IMR-90 (cell line): Measurements from ENCODE around the gene MACROD1. TPM values are rescaled to one million over a fixed set of nuclear protein-coding genes. Genes with fewer than 3 reads are reported as not detected.

Experiments used
- ATAC-seq: fragments of 200-7000 bp; cut with Tn5 transposase; 2 replicates; pipeline ENCODE4 v1.9.1; 2020; ENCODE audit warnings: low read depth, mild to moderate bottlenecking, moderate library complexity
- BruUV-seq: library from RNA; stranded (reverse); fragments of 400-500 nt; replicated peaks from 2 replicates; lab custom pipeline; 2021; lab: Mats Ljungman, UMichigan
- CTCF ChIA-PET: fragments of 300-600 bp; formaldehyde crosslinking; extraction: SDS; loops from one replicate; lab custom pipeline; 2021; ENCODE audit warnings: antibody characterized with exemption; lab: Yijun Ruan, JAX
- POLR2A ChIA-PET: fragments of 300-600 bp; sonication (Branson Sonifier 250); formaldehyde crosslinking; loops from one replicate; lab custom pipeline; 2022; ENCODE audit warnings: antibody characterized with exemption; ENCODE audit not compliant: unreplicated experiment; lab: Charles Lee
- DNase-seq: peaks from one replicate; pipeline ENCODE4 v3.0.0; 2013
- H2AFZ ChIP-seq: replicated peaks from 2 replicates; pipeline ENCODE3; 2013; ENCODE audit warnings: low read length, mild to moderate bottlenecking; ENCODE audit not compliant: poor library complexity
- H2AK5ac ChIP-seq: 2 replicates; pipeline ENCODE4 v1.6.1; 2013; ENCODE audit warnings: low read depth, low read length, inconsistent platforms
- H2AK9ac ChIP-seq: replicated peaks from 2 replicates; pipeline ENCODE3; 2013; ENCODE audit warnings: mild to moderate bottlenecking, low read depth, low read length, moderate library complexity; ENCODE audit not compliant: poor library complexity
- H2BK120ac ChIP-seq: 2 replicates; pipeline ENCODE4 v1.6.1; 2013; ENCODE audit warnings: low read depth, low read length, inconsistent platforms
- H2BK15ac ChIP-seq: 3 replicates; pipeline ENCODE4 v1.6.1; 2013; ENCODE audit warnings: low read depth, low read length, inconsistent platforms
- H2BK20ac ChIP-seq: 2 replicates; pipeline ENCODE4 v1.6.1; 2013; ENCODE audit warnings: low read depth, mild to moderate bottlenecking, inconsistent platforms, low read length, moderate library complexity
- H2BK5ac ChIP-seq: 2 replicates; pipeline ENCODE4 v1.6.1; 2013; ENCODE audit warnings: mild to moderate bottlenecking, low read depth, low read length, inconsistent platforms; ENCODE audit not compliant: poor library complexity, severe bottlenecking
- H3K14ac ChIP-seq: replicated peaks from 2 replicates; pipeline ENCODE4 v1.6.1; 2013; ENCODE audit warnings: low read depth, low read length, inconsistent platforms
- H3K18ac ChIP-seq: 2 replicates; pipeline ENCODE4 v1.6.1; 2013; ENCODE audit warnings: low read depth, low read length, control low read depth
- H3K23ac ChIP-seq: 2 replicates; pipeline ENCODE4 v1.6.1; 2013; ENCODE audit warnings: low read depth, low read length, inconsistent platforms
- H3K27ac ChIP-seq: 2 replicates; pipeline ENCODE4 v1.5.1; 2013; ENCODE audit warnings: mild to moderate bottlenecking, control low read depth, low read length; ENCODE audit not compliant: insufficient read depth
- H3K27me3 ChIP-seq: 2 replicates; pipeline ENCODE4 v1.6.1; 2013; ENCODE audit warnings: low read length; ENCODE audit not compliant: control insufficient read depth, insufficient read depth
- H3K36me3 ChIP-seq: 2 replicates; pipeline ENCODE4 v1.6.1; 2013; ENCODE audit warnings: low read length, mixed read lengths; ENCODE audit not compliant: control insufficient read depth, insufficient read depth
- H3K4ac ChIP-seq: 2 replicates; pipeline ENCODE4 v1.6.1; 2013; ENCODE audit warnings: low read depth, low read length, inconsistent platforms
- H3K4me1 ChIP-seq: 2 replicates; pipeline ENCODE4 v1.6.1; 2013; ENCODE audit warnings: low read length, mixed read lengths; ENCODE audit not compliant: control insufficient read depth, insufficient read depth
- H3K4me2 ChIP-seq: 2 replicates; pipeline ENCODE4 v1.6.1; 2013; ENCODE audit warnings: low read depth, mild to moderate bottlenecking, control low read depth, low read length, moderate library complexity
- H3K4me3 ChIP-seq: 2 replicates; pipeline ENCODE4 v1.5.1; 2013; ENCODE audit warnings: low read depth, mild to moderate bottlenecking, control low read depth, low read length, moderate library complexity; ENCODE audit not compliant: insufficient read depth
- H3K56ac ChIP-seq: 2 replicates; pipeline ENCODE4 v1.6.1; 2013; ENCODE audit warnings: low read length, inconsistent platforms; ENCODE audit not compliant: insufficient read depth; ENCODE audit errors: extremely low read depth
- H3K79me1 ChIP-seq, 2 experiments: 2 replicates each; pipeline ENCODE4 v1.6.1; 2013; ENCODE audit warnings: low read length in 2 of 2, inconsistent platforms in 1 of 2, low read depth in 1 of 2
- H3K9ac ChIP-seq: 2 replicates; pipeline ENCODE4 v1.6.1; 2013; ENCODE audit warnings: low read depth, low read length, control low read depth
- H3K9me1 ChIP-seq: 2 replicates; pipeline ENCODE4 v1.6.1; 2013; ENCODE audit warnings: low read length, inconsistent platforms; ENCODE audit not compliant: insufficient read depth
- H3K9me3 ChIP-seq: 2 replicates; pipeline ENCODE4 v1.6.1; 2013; ENCODE audit warnings: low read length; ENCODE audit not compliant: control insufficient read depth, insufficient read depth
- H4K20me1 ChIP-seq: 2 replicates; pipeline ENCODE4 v1.6.1; 2013; ENCODE audit warnings: low read length, inconsistent platforms; ENCODE audit not compliant: insufficient read depth
- H4K5ac ChIP-seq: 2 replicates; pipeline ENCODE4 v1.6.1; 2013; ENCODE audit warnings: mild to moderate bottlenecking, low read depth, low read length, control low read depth
- H4K8ac ChIP-seq, 2 experiments: 2 replicates each; pipeline ENCODE4 v1.6.1; 2013; ENCODE audit warnings: low read depth in 2 of 2, low read length in 2 of 2, control low read depth in 1 of 2, inconsistent platforms in 1 of 2
- H4K91ac ChIP-seq: 2 replicates; pipeline ENCODE4 v1.6.1; 2013; ENCODE audit warnings: low read depth, low read length, inconsistent platforms; ENCODE audit not compliant: insufficient read depth
- BHLHE40 ChIP-seq: fragments of 150-350 bp; IDR thresholded peaks from 2 replicates; pipeline ENCODE4 v1.6.1; 2016; ENCODE audit warnings: mild to moderate bottlenecking, low read depth, low read length
- CHD1 ChIP-seq: IDR thresholded peaks from 2 replicates; pipeline ENCODE4 v1.6.1; 2012; ENCODE audit warnings: low read depth, low read length, improper control_type of control experiment
- ELK1 ChIP-seq: fragments of 150-350 bp; IDR thresholded peaks from 2 replicates; pipeline ENCODE4 v1.6.1; 2016; ENCODE audit warnings: low read depth, mild to moderate bottlenecking, low read length, moderate library complexity, borderline replicate concordance
- FOS ChIP-seq: fragments of 150-350 bp; IDR thresholded peaks from 2 replicates; pipeline ENCODE4 v1.6.1; 2016; ENCODE audit warnings: low read depth, low read length
- MAFK ChIP-seq: IDR thresholded peaks from 2 replicates; pipeline ENCODE4 v1.6.1; 2012; ENCODE audit warnings: low read depth, low read length, improper control_type of control experiment
- MAZ ChIP-seq: IDR thresholded peaks from 2 replicates; pipeline ENCODE4 v1.6.1; 2012; ENCODE audit warnings: low read depth, mild to moderate bottlenecking, low read length, improper control_type of control experiment, moderate library complexity, borderline replicate concordance
- MXI1 ChIP-seq: IDR thresholded peaks from 2 replicates; pipeline ENCODE4 v1.6.1; 2012; ENCODE audit warnings: low read depth, mild to moderate bottlenecking, low read length, moderate library complexity, borderline replicate concordance
- NFE2L2 ChIP-seq: fragments of 150-350 bp; IDR thresholded peaks from 2 replicates; pipeline ENCODE4 v1.6.1; 2016; ENCODE audit warnings: low read depth, mild to moderate bottlenecking, low read length
- POLR2A ChIP-seq: IDR thresholded peaks from 2 replicates; pipeline ENCODE4 v1.6.1; 2012; ENCODE audit warnings: mild to moderate bottlenecking, low read depth, low read length
- RAD21 ChIP-seq: IDR thresholded peaks from 2 replicates; pipeline ENCODE4 v1.6.1; 2012; ENCODE audit warnings: low read length, improper control_type of control experiment
- RCOR1 ChIP-seq: IDR thresholded peaks from 2 replicates; pipeline ENCODE4 v1.6.1; 2012; ENCODE audit warnings: mild to moderate bottlenecking, low read length, improper control_type of control experiment; ENCODE audit not compliant: insufficient replicate concordance
- RFX5 ChIP-seq: IDR thresholded peaks from 2 replicates; pipeline ENCODE4 v1.8.0; 2012; ENCODE audit warnings: low read depth, mild to moderate bottlenecking, low read length, moderate library complexity
- SMC3 ChIP-seq: fragments of 150-350 bp; IDR thresholded peaks from 2 replicates; pipeline ENCODE4 v1.6.1; 2016; ENCODE audit warnings: low read depth, mild to moderate bottlenecking, antibody characterized with exemption, low read length, moderate library complexity
- USF2 ChIP-seq: fragments of 150-350 bp; IDR thresholded peaks from 2 replicates; pipeline ENCODE4 v1.6.1; 2017; ENCODE audit warnings: mild to moderate bottlenecking, antibody characterized with exemption, low read length, low read depth
- WGBS, 2 experiments: methylation state at CpG; one replicate each; pipeline versions ENCODE4 v1.1.5 to v1.1.7; 2013; ENCODE audit warnings: missing lambda C conversion rate in 2 of 2; ENCODE audit not compliant: insufficient read length in 1 of 2; ENCODE audit errors: extremely low coverage in 2 of 2; 5-methylcytosine and 5-hydroxymethylcytosine counted together
- dilution Hi-C: fragments of 300-500 bp; cut with HindIII; formaldehyde crosslinking; loops from one replicate; pipeline ENCODE4 v1.14.3; 2018; ENCODE audit warnings: low sequenced_read_pairs; ENCODE audit not compliant: unreplicated experiment
- in situ Hi-C: fragments of 300-500 bp; cut with MboI; formaldehyde crosslinking; loops from 3 replicates; pipeline ENCODE4 v1.14.3; 2019; ENCODE audit warnings: low sequenced_read_pairs, inconsistent platforms, mixed read lengths
- intact Hi-C: fragments of 100-400 bp; cut with micrococcal nuclease; formaldehyde crosslinking; loops from 2 replicates; pipeline ENCODE4 v1.10.0; 2022
- polyA plus RNA-seq, 3 experiments: library from polyadenylated mRNA; depleted of rRNA; stranded (reverse); fragments of >200 nt; gene quantifications; 2 replicates each; pipeline ENCODE4 v1.2.3, GENCODE V29; 2012; ENCODE audit warnings: low replicate concordance in 1 of 3
- total RNA-seq: library from RNA; depleted of rRNA; stranded (reverse); fragments of >200 nt; gene quantifications from 2 replicates; pipeline ENCODE4 v1.2.3, GENCODE V29; 2012
- TF ChIP-seq, protein P1 (sequence below): conservative IDR thresholded peaks from 2 replicates; pipeline ENCODE4 v1.5.1; 2012; ENCODE audit warnings: mild to moderate bottlenecking, low read depth, low read length, improper control_type of control experiment

Gene MACROD1
- total and polyA plus RNA-seq, 2 of the 4 experiments (the other 2 are of a cell fraction) = 2.5 to 9.3 TPM

DNA sequence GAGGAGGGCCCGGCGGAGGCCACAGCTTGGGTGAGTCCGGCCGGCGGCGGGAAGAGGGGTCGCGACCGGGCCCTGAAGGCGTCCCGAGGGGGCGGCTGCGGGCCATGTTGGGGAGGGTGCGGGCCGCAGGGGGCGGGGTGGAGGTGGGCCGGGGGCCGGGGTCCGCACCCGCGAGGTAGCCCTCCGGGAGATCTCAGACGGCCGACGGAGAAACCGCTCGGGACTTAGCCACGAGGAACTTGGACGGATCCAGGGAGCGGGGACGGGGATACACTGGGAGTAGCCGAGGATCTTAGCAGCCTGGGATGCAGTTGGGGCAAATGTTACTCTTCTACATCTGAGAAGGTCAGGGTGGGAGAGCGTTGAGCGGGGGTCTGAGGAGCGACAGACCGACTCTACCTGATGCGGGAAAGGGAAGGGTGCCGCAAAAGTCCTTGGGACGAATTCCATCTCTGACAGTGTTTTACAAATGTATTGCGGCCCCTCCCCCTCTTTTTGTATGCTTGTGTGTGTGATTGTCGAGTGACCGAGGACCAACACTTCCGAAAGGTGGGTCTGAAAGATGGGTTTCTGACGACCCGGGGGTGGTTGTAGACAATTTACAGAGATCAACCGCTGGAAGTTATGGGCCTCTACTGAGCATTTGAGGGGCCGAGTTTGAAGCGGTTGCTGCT lies 20.7 kb upstream of the MACROD1 start:
- dilution Hi-C loops (no loop called here), intact Hi-C loops (loop anchor here (2.0 kb wide), 1 partner anchor 54 kb away; the partner anchor contains the start of gene FKBP2), in situ Hi-C loops (no loop called here)
- Histone ChIP-seq H3K4me1 (0 out of 2 replicates have a peak, but pooled peaks cover 1% of the 10 kb centered on the region), H3K79me1 (peaks cover 7 to 56% of the 10 kb centered on the region in 2 experiments; a peak in 3 of 4 replicates), H2BK5ac (peak overlapping the region; percentile 2), H3K4ac (no peak overlapping the region; the same call in 1 of the 2 replicates), H2BK20ac (no peak overlapping the region), H3K14ac (no peak overlapping the region), H4K8ac (0 out of 4 replicates have a peak overlapping the region, but pooled peaks of 1 of the 2 experiments have one; percentile 4), H3K18ac (no peak overlapping the region), H2AK5ac (peak overlapping the region; percentile 79; the same call in 1 of the 2 replicates), H2AK9ac (peak overlapping the region; percentile 90), H3K27me3 (no peaks in the 10 kb centered on the region), H3K23ac (no peak overlapping the region), H4K91ac (no peak overlapping the region), H4K20me1 (peaks cover 38% of the 10 kb centered on the region), H3K9ac (no peak overlapping the region), H3K56ac (no peak overlapping the region), H3K9me3 (no peaks in the 10 kb centered on the region), H3K4me2 (no peak overlapping the region), H3K9me1 (peaks cover 12% of the 10 kb centered on the region; the same call in 1 of the 2 replicates), H2AFZ (peak overlapping the region; percentile 74), H3K27ac (peak overlapping the region; percentile 8; the same call in 1 of the 2 replicates), H3K36me3 (peaks cover 4% of the 10 kb centered on the region; the same call in 1 of the 2 replicates), H2BK15ac (no peak overlapping the region), H2BK120ac (no peak overlapping the region), H4K5ac (no peak overlapping the region), H3K4me3 (no peak overlapping the region)
- DNase-seq (peak; percentile 2), ATAC-seq (no peak)
- BruUV-seq = no TSS peak
- 2% methylated on average over 12 of the region's 48 CpGs; no CpG with 5 or more reads in 1 of the 2 experiments for WGBS, 2 experiments
- POLR2A ChIA-PET = no interaction called here
- CTCF ChIA-PET = no interaction called here
- TF ChIP-seq RAD21 (no peak), CHD1 (no peak), MAZ (no peak), FOS (no peak), RCOR1 (no peak), MAFK (no peak), POLR2A (no peak), RFX5 (no peak), USF2 (no peak), NFE2L2 (no peak), SMC3 (no peak), ELK1 (no peak), BHLHE40 (no peak), MXI1 (no peak)
- TF ChIP-seq, protein P1, sequence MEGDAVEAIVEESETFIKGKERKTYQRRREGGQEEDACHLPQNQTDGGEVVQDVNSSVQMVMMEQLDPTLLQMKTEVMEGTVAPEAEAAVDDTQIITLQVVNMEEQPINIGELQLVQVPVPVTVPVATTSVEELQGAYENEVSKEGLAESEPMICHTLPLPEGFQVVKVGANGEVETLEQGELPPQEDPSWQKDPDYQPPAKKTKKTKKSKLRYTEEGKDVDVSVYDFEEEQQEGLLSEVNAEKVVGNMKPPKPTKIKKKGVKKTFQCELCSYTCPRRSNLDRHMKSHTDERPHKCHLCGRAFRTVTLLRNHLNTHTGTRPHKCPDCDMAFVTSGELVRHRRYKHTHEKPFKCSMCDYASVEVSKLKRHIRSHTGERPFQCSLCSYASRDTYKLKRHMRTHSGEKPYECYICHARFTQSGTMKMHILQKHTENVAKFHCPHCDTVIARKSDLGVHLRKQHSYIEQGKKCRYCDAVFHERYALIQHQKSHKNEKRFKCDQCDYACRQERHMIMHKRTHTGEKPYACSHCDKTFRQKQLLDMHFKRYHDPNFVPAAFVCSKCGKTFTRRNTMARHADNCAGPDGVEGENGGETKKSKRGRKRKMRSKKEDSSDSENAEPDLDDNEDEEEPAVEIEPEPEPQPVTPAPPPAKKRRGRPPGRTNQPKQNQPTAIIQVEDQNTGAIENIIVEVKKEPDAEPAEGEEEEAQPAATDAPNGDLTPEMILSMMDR = no peak
